Activated naive CD4-positive, alpha-beta T cell (primary cell): ENCODE results near the gene C6orf118.

ENCODE experiments used
- DNase-seq, 4 experiments: peaks; one replicate each; lab custom pipeline; 2025; lab: John Stamatoyannopoulos, UW

The C6orf118 gene

GRCh38 chr6:165308926-165309731 is at the start of gene C6orf118:
TSS of gene C6orf118 (minus strand) at chr6:165309605. CDS start at chr6:165309586, 19 bp downstream.
- DNase-seq: no peak

- DNase-seq: no peak
Observed at GRCh38 chr6:165345700-165346099, 36.3 kb upstream of the C6orf118 start.

- DNase-seq: no peak
Observed at GRCh38 chr6:165340532-165340931, 31.1 kb upstream of the C6orf118 start.

- DNase-seq: no peak
Observed at GRCh38 chr6:165325609-165326008, 16.2 kb upstream of the C6orf118 start.

- no peak for DNase-seq
Observed at GRCh38 chr6:165321555-165322145, 12.2 kb upstream of the C6orf118 start.

GRCh38 chr6:165321150-165321549 is 11.7 kb upstream of the C6orf118 start:
- DNase-seq: no peak

- DNase-seq: no peak
Observed at GRCh38 chr6:165317723-165318122, 8.3 kb upstream of the C6orf118 start.

GRCh38 chr6:165306955-165307354 is 2.5 kb downstream of the C6orf118 start:
- no peak for DNase-seq

- no peak for DNase-seq
Observed at GRCh38 chr6:165301372-165302246, 7.8 kb downstream of the C6orf118 start.

GRCh38 chr6:165300422-165300936 is 8.9 kb downstream of the C6orf118 start:
- no peak for DNase-seq

GRCh38 chr6:165298875-165299274 is 10.5 kb downstream of the C6orf118 start:
- DNase-seq: no peak

- DNase-seq: no peak
Observed at GRCh38 chr6:165298402-165298801, 11.0 kb downstream of the C6orf118 start.

- no peak for DNase-seq
Observed at GRCh38 chr6:165292657-165293056, 16.7 kb downstream of the C6orf118 start.

- no peak for DNase-seq
Observed at GRCh38 chr6:165274611-165275010, 34.8 kb downstream of the C6orf118 start.

GRCh38 chr6:165272585-165272984 is 36.8 kb downstream of the C6orf118 start:
- no peak for DNase-seq

- no peak for DNase-seq
Observed at GRCh38 chr6:165268987-165269386, 40.4 kb downstream of the C6orf118 start.

- DNase-seq: no peak
Observed at GRCh38 chr6:165266621-165267020, 42.8 kb downstream of the C6orf118 start.

GRCh38 chr6:165266191-165266590 is 43.2 kb downstream of the C6orf118 start:
- no peak for DNase-seq

GRCh38 chr6:165260462-165260861 is 48.9 kb downstream of the C6orf118 start:
- DNase-seq: no peak

- no peak for DNase-seq
Observed at GRCh38 chr6:165249808-165250207, 59.6 kb downstream of the C6orf118 start.

GRCh38 chr6:165245701-165246100 is 63.7 kb downstream of the C6orf118 start:
- no peak for DNase-seq

- DNase-seq: no peak
Observed at GRCh38 chr6:165245287-165245686, 64.1 kb downstream of the C6orf118 start.
